ENCODE data around the gene SEMA5A.

SEMA5A gene

DNA sequence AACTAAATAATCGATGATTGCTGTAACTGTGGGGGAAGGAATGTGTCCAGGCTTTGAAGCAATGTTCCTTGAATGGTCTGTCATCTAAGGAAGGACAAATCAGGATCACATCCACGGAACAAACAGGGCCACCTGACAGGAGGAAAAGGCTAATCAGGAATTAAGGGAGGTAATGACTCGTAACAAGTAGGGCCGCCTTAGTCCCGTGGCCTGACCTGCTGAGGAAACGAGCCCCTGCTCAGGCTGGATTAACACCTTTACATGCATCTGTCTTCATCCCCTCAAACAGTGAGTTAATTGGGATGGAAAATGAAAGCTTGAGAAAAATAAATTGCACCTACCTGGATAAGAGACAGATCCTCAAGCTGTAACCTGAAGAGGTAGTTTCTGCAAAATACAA, 227.8 kb downstream of the SEMA5A start:
- no peak for DNase-seq

DNA sequence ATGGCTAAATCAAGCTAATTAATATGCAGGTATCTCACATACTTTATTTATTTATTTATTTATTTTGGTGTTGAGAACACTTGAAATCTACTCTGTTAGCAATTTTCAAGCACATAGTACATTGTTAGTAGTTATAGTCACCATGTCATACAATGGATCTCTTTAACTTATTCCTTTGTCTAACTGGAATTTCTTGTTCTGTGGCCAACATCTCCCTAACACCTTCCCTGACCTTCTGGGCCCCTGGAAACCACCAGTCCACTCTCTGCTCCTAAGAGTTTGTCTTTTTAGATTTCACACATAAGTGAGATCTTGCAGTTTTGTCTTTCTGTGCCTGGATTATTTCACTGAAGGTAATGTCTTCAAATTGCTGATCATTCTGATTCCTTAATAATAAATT, 229.1 kb downstream of the SEMA5A start:
- DNase-seq: no peak

GRCh38 chr5:9316041-9316440, 229.8 kb downstream of the SEMA5A start:
- no peak for DNase-seq

- DNase-seq: peak; percentile 76
Observed at GRCh38 chr5:9314558-9314957, 231.3 kb downstream of the SEMA5A start.

- DNase-seq: no peak
Observed at GRCh38 chr5:9313751-9314150, 232.1 kb downstream of the SEMA5A start.

GRCh38 chr5:9307150-9307549, 238.7 kb downstream of the SEMA5A start:
- no peak for DNase-seq

DNA sequence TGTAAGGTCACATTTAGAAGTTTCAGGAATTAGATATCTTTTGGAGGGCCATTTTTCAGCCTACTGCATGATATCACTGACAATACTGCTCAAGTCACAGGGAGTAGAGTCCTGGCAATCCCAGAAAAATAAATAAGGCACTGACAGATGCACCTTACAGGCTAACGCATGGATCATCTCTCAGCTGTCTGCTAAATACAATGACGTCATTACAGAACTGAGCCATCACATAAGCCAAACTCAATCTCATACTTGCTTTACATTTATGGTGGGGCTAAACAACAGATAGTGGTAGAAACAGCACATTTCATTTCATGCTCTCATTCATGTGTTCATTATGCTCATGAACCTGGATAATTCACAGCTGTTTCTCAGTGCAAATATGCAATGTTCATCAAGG, 243.7 kb downstream of the SEMA5A start:
- no peak for DNase-seq

DNA sequence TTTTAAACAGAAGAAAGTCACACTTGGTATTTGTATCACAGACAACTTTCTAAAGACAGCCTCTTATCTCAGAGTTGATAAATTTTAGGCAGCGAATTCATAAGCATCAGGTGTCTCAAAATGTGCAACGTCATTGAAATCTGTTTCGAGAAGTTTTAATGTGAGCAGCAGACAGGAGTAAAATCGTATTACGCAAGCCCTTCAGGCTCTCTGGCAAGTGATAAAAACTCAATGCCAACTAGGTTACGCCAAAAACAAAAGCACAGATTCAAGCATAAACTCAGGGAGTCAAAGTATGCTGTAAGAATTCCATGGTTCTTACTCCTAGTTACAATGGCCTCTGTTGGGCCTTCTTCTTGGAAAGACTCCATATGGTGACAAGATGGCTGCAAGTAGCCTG, 244.7 kb downstream of the SEMA5A start:
- DNase-seq: no peak

DNA sequence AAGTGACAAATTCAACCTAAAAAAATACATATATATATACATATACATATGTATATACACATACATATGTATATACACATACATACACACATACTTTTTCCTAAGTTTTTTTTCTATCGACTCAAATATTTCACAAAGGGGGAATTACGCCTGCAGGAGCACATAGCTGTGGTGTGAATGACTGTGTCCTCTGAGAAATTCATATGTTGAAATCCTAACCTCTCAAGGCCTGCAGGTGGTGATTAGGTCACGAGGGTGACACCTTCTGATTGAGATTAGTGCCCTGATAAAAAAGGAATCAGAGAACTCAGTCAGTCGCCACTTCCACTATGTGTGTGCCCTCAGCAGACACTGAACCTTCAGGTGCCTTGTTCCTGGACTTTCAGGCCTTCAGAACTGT, 248.7 kb downstream of the SEMA5A start:
- no peak for DNase-seq

- DNase-seq: no peak
Observed at GRCh38 chr5:9295466-9295801, 250.4 kb downstream of the SEMA5A start.

DNA sequence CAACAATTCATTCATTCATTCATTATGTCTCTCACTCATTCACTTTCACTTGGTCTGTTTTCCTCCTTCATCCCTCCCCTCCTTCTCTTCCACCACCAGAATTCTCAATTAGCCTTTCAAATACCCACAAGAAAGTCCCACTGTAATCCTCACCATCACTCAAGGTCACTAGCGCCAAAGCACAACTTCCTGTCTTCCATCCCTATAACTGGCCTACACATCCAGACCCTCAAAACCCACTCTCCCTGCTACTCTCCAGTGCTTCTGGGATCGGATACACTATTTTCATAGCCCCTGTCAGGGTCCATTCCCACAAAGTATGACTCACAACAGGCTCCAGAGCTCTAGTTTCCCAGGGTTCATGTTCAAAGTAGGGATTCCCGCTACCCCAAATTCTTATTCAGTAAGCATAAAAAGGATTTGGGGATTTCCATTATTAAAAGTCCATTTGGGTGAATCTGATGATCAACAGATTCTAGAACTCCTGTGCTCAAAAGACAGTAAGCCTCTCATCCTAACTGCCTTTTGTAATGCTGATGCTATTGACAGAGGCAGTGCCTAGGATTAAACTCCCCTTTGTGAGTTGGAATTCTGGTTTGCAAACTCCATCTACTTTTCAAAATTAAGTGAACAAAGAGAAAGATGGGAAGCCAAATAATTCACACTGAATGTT, 250.9 kb downstream of the SEMA5A start:
- DNase-seq: no peak

- no peak for DNase-seq
Observed at GRCh38 chr5:9288234-9288633, 257.6 kb downstream of the SEMA5A start.

DNA sequence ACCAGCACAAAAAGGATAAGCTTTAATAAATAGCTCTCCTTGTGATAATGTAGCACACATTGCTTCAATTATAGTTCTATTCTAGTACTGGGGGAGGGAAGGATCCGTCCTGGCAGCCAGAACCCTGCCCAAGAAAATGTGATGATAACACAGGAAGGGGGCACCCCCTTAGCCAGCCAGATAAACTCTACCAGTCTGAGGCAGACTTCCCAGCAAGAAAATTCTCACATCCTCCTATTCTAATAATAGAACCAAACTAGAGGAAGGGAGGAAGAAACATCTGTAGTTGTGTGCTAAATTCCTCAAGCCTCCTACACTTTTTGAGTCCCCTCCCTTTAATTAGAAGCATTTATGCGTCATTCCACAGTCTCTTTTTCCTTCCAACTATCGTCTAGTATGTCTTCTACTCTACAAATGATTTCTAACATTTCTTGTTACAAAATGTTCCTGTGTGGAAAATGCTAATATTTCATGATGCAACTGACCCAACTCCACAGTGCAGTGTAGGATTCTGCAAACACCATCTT, 261.0 kb downstream of the SEMA5A start:
- no peak for DNase-seq

- DNase-seq: no peak
Observed at GRCh38 chr5:9284272-9284671, 261.6 kb downstream of the SEMA5A start.

DNA sequence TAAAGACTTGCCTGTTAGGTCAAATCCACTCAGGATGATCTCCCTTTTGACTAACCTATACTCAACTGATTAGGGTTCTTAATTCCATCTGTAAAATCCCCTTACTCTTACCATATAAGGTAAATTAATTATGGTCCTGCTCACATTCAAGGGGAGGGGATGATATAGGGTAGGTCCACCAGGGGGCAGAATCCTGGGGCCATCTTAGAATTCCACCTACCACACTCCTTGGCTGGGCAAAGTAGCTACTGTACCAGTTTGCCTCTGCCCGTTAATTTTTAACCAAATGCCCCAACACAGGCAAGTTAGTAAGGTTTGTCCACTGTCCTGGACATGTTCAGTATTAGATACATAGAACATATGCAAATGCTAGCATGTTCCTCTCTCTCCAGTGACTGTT, 262.4 kb downstream of the SEMA5A start:
- DNase-seq: no peak

- DNase-seq: no peak
Observed at GRCh38 chr5:9283021-9283420, 262.9 kb downstream of the SEMA5A start.

DNA sequence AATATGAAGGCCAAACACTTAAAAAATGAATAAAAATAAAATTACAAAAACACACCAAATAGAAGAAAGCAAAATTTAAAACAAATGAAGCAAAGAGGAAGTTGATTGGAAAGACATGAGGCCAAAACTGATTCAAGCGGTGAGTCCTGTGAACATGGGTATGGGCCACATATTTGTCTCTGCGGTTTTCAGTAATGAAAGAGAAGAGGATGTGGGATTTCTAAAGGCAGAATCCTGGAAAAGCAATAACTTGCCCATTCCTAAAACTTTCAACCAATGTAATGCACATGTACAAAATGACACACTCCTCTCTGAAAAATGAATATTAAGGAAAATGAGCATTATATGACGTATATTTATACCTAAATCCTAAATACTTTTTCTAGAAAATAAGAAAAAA, 263.7 kb downstream of the SEMA5A start:
- DNase-seq: no peak

GRCh38 chr5:9279774-9280173, 266.1 kb downstream of the SEMA5A start:
- DNase-seq: no peak

DNA sequence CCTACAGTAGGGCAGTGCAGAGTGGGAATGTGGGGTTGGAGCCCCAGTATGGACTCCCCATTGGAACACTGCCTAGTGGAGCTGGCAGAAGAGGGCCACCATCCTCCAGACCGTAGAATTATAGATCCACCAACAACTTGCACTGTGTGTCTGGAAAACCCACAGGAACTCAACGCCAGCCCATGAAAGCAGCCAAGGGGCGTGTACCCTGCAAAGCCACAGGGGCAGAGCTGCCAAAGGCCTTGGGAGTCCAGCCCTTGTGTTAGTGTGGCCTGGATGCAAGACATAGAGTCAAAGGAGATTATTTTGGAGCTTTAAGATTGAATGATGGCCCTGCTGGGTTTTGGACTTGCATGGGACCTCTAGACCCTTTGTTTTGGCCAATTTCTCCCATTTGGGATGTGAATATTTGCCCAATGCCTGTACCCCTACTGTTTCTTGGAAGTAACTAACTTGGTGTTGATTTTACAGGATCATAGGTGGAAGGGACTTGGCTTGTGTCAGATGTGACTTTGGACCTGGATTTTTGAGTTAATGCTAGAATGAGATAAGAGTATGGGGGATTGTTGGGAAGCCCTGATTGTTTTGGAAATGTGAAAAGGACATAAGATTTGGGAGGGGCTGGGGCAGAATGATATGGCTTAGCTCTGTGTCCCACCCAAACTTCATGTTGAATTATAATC, 266.8 kb downstream of the SEMA5A start:
- DNase-seq: no peak

DNA sequence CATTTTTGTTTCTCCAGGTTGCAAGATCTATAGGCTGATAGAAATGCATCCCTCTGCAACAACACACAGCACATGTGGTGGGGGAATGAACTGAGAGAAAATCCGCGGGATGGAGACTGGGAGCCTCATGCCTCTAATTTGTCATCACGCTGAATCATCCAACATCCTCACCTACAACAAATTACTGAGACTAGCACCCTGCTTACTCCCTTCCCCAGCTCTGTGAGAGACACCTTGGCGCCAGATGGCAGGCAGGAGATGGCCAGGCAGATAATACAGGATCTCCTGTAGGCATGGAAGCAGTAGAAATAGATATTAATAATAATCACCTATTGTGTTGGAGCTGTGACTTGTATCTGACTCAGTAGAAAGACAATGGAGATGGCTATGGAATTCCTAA, 276.9 kb downstream of the SEMA5A start:
- no peak for DNase-seq

- no peak for DNase-seq
Observed at GRCh38 chr5:9268226-9268625, 277.6 kb downstream of the SEMA5A start.

DNA sequence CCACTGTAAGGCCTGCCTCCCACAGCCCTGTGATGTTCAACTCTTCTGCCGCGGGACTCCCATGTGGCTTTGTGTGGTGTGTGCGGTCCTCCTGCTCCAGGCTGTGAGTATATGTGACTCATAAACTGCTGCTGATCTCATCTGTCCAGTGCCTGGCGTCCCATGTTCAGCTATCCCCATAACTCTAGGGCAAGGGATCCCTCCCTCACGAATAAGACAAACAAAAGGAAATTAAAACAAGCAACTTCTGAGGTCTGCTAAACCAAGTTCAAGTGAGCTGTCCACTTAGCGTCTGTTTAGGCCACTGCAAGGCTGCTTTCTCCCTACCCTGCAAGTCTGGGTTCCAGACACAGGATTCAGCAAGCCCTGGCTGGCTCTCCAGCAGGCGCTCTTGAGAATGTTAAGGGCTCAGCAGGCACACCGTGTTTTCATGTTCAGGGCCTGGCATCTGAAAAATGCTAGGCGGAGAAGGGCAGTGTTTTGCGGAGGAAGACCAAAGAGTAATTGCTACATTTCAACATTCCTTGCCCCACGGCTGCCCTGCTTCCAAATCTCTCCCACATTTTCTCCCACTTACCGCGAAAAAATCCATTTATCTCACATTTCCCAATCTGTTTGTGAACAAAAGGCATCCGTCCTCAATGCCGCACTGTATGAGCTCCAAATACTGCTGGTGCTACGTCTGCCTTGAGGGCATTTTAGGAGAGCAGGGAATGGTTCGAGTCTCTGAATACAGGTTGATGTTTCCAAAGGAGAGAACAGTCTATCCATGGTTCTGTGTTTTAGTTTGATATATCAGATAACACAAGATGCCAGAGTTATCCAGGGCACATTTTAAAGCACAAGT, 280.2 kb downstream of the SEMA5A start:
- DNase-seq: no peak

GRCh38 chr5:9264301-9264700, 281.6 kb downstream of the SEMA5A start:
- DNase-seq: no peak

DNA sequence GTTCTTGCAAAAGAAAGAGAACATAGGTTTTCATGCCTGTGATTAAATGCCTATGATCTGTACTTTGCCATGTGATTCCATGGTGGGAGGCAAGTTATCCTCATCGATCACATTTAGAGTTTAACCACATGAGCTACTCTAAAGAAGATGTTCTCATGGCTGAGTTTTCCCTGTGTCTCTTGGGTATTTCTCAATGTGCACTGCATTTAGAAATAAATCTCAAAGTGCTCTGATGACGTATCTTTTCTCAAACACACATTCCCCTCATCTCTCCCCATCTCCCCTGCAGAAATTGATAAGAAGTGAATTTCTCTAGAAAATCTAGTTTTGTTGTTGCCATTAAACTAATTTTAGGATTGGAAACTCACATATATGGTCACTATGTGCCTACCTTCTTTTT, 282.2 kb downstream of the SEMA5A start:
- DNase-seq: no peak

All from NCI-H526 treated with DMSO at 0.1 percent for 48 hours (cell line).